ENCODE results near the gene TERF2IP.

GRCh38 chr16:75599452-75600277 is 47.9 kb upstream of the TERF2IP start:
- TF ChIP-seq CTCF (IDR thresholded peaks at IDR 0.05; ENCODE audit: low read length) (no peak), EZH2phosphoT487 (IDR thresholded peaks at IDR 0.05; ENCODE audit: low read length) (no peak), EZH2 (optimal IDR thresholded peaks at IDR 0.05; ENCODE audit: low read depth, low read length) (no peak)
